ENCODE measurements around the gene A3GALT2. TPM values are rescaled to one million over a fixed set of nuclear protein-coding genes. Genes with fewer than 3 reads are reported as not detected.
A peak's percentile ranks its signal among the peaks of the same experiment; 100 is the strongest.
"Not testable (repeated sequence)": the region's sequence is repeated elsewhere in the genome, so short reads cannot be mapped to it uniquely, and the experiment has no call there.

The A3GALT2 gene
- total RNA-seq, 1 donor from 2014 or later = not detected

- peak overlapping the region in 1 of 3 donors; percentile 16 for H3K9ac ChIP-seq (ENCODE audit: low read depth in 1 of 3, low read length in 3 of 3)
- H3K27ac ChIP-seq (ENCODE audit: low read depth, low read length) = no peak overlapping the region
- peaks cover 0 to 4% (median 0%) of the 10 kb centered on the region in 3 donors for H3K4me1 ChIP-seq (ENCODE audit: control insufficient read depth in 3 of 3, insufficient read depth in 3 of 3, low read length in 3 of 3)
- H3K27me3 ChIP-seq (ENCODE audit: control insufficient read depth in 3 of 3, insufficient read depth in 3 of 3, low read length in 3 of 3) = no peaks in the 10 kb centered on the region
- H3K36me3 ChIP-seq (ENCODE audit: control insufficient read depth in 3 of 3, insufficient read depth in 3 of 3, low read length in 3 of 3) = peaks cover 24 to 30% (median 25%) of the 10 kb centered on the region in 3 donors
- no peaks in the 10 kb centered on the region for H3K9me3 ChIP-seq (ENCODE audit: control insufficient read depth in 3 of 3, low read length in 3 of 3)
- no peak overlapping the region for H3K4me3 ChIP-seq (ENCODE audit: low read length in 3 of 3)
These were observed 814 bp downstream of the A3GALT2 start for GRCh38 chr1:33319949-33320618.

GRCh38 chr1:33319186-33319948 lies 1.5 kb downstream of the A3GALT2 start:
- Histone ChIP-seq H3K9me3 (ENCODE audit: control insufficient read depth in 3 of 3, low read length in 3 of 3) (no peaks in the 10 kb centered on the region), H3K4me3 (ENCODE audit: low read length in 3 of 3) (no peak overlapping the region), H3K4me1 (ENCODE audit: control insufficient read depth in 3 of 3, insufficient read depth in 3 of 3, low read length in 3 of 3) (peaks cover 0 to 4% (median 0%) of the 10 kb centered on the region in 3 donors), H3K9ac (ENCODE audit: low read depth in 1 of 3, low read length in 3 of 3) (no peak overlapping the region), H3K27ac (ENCODE audit: low read depth, low read length) (no peak overlapping the region), H3K36me3 (ENCODE audit: control insufficient read depth in 3 of 3, insufficient read depth in 3 of 3, low read length in 3 of 3) (peaks cover 17 to 22% (median 18%) of the 10 kb centered on the region in 3 donors), H3K27me3 (ENCODE audit: control insufficient read depth in 3 of 3, insufficient read depth in 3 of 3, low read length in 3 of 3) (no peaks in the 10 kb centered on the region)

GRCh38 chr1:33317946-33318345 lies 3.0 kb downstream of the A3GALT2 start:
- Histone ChIP-seq H3K36me3 (ENCODE audit: control insufficient read depth in 3 of 3, insufficient read depth in 3 of 3, low read length in 3 of 3) (peaks cover 3 to 8% (median 4%) of the 10 kb centered on the region in 3 donors), H3K27ac (ENCODE audit: low read depth, low read length) (no peak overlapping the region), H3K4me3 (ENCODE audit: low read length in 3 of 3) (no peak overlapping the region), H3K9me3 (ENCODE audit: control insufficient read depth in 3 of 3, low read length in 3 of 3) (no peaks in the 10 kb centered on the region), H3K9ac (ENCODE audit: low read depth in 1 of 3, low read length in 3 of 3) (no peak overlapping the region), H3K27me3 (ENCODE audit: control insufficient read depth in 3 of 3, insufficient read depth in 3 of 3, low read length in 3 of 3) (no peaks in the 10 kb centered on the region), H3K4me1 (ENCODE audit: control insufficient read depth in 3 of 3, insufficient read depth in 3 of 3, low read length in 3 of 3) (peaks cover 0 to 1% (median 0%) of the 10 kb centered on the region in 3 donors)

- H3K9ac ChIP-seq (ENCODE audit: low read depth in 1 of 3, low read length in 3 of 3) = no peak overlapping the region
- H3K36me3 ChIP-seq (ENCODE audit: control insufficient read depth in 3 of 3, insufficient read depth in 3 of 3, low read length in 3 of 3) = peaks cover 0 to 3% (median 0%) of the 10 kb centered on the region in 3 donors
- no peaks in the 10 kb centered on the region for H3K27me3 ChIP-seq (ENCODE audit: control insufficient read depth in 3 of 3, insufficient read depth in 3 of 3, low read length in 3 of 3)
- H3K4me1 ChIP-seq (ENCODE audit: control insufficient read depth in 3 of 3, insufficient read depth in 3 of 3, low read length in 3 of 3) = no peaks in the 10 kb centered on the region
- no peak overlapping the region for H3K4me3 ChIP-seq (ENCODE audit: low read length in 3 of 3)
- no peak overlapping the region for H3K27ac ChIP-seq (ENCODE audit: low read depth, low read length)
- no peaks in the 10 kb centered on the region for H3K9me3 ChIP-seq (ENCODE audit: control insufficient read depth in 3 of 3, low read length in 3 of 3)
These were observed 3.5 kb downstream of the A3GALT2 start for GRCh38 chr1:33317354-33317753.

- no peak overlapping the region for H3K9ac ChIP-seq (ENCODE audit: low read depth in 1 of 3, low read length in 3 of 3)
- H3K4me3 ChIP-seq (ENCODE audit: low read length in 3 of 3) = no peak overlapping the region
- no peak overlapping the region for H3K27ac ChIP-seq (ENCODE audit: low read depth, low read length)
- H3K4me1 ChIP-seq (ENCODE audit: control insufficient read depth in 3 of 3, insufficient read depth in 3 of 3, low read length in 3 of 3) = no peaks in the 10 kb centered on the region
- no peaks in the 10 kb centered on the region for H3K27me3 ChIP-seq (ENCODE audit: control insufficient read depth in 3 of 3, insufficient read depth in 3 of 3, low read length in 3 of 3)
- H3K9me3 ChIP-seq (ENCODE audit: control insufficient read depth in 3 of 3, low read length in 3 of 3) = no peaks in the 10 kb centered on the region
- peaks cover 0 to 3% (median 0%) of the 10 kb centered on the region in 3 donors for H3K36me3 ChIP-seq (ENCODE audit: control insufficient read depth in 3 of 3, insufficient read depth in 3 of 3, low read length in 3 of 3)
These were observed 4.3 kb downstream of the A3GALT2 start for GRCh38 chr1:33316601-33317000.

- H3K9ac ChIP-seq (ENCODE audit: low read depth in 1 of 3, low read length in 3 of 3) = no peak overlapping the region
- no peaks in the 10 kb centered on the region for H3K9me3 ChIP-seq (ENCODE audit: control insufficient read depth in 3 of 3, low read length in 3 of 3)
- no peaks in the 10 kb centered on the region for H3K36me3 ChIP-seq (ENCODE audit: control insufficient read depth in 3 of 3, insufficient read depth in 3 of 3, low read length in 3 of 3)
- no peaks in the 10 kb centered on the region for H3K4me1 ChIP-seq (ENCODE audit: control insufficient read depth in 3 of 3, insufficient read depth in 3 of 3, low read length in 3 of 3)
- H3K27me3 ChIP-seq (ENCODE audit: control insufficient read depth in 3 of 3, insufficient read depth in 3 of 3, low read length in 3 of 3) = no peaks in the 10 kb centered on the region
- no peak overlapping the region for H3K4me3 ChIP-seq (ENCODE audit: low read length in 3 of 3)
- H3K27ac ChIP-seq (ENCODE audit: low read depth, low read length) = no peak overlapping the region
These were observed 6.5 kb downstream of the A3GALT2 start for GRCh38 chr1:33314416-33314815.

GRCh38 chr1:33312413-33312749 lies 8.5 kb downstream of the A3GALT2 start:
- H3K4me3 ChIP-seq (ENCODE audit: low read length in 3 of 3) = no peak overlapping the region
- no peaks in the 10 kb centered on the region for H3K27me3 ChIP-seq (ENCODE audit: control insufficient read depth in 3 of 3, insufficient read depth in 3 of 3, low read length in 3 of 3)
- no peaks in the 10 kb centered on the region for H3K9me3 ChIP-seq (ENCODE audit: control insufficient read depth in 3 of 3, low read length in 3 of 3)
- no peaks in the 10 kb centered on the region for H3K4me1 ChIP-seq (ENCODE audit: control insufficient read depth in 3 of 3, insufficient read depth in 3 of 3, low read length in 3 of 3)
- H3K36me3 ChIP-seq (ENCODE audit: control insufficient read depth in 3 of 3, insufficient read depth in 3 of 3, low read length in 3 of 3) = no peaks in the 10 kb centered on the region
- no peak overlapping the region for H3K27ac ChIP-seq (ENCODE audit: low read depth, low read length)
- no peak overlapping the region for H3K9ac ChIP-seq (ENCODE audit: low read depth in 1 of 3, low read length in 3 of 3)

GRCh38 chr1:33311706-33312412 lies 9.0 kb downstream of the A3GALT2 start:
- Histone ChIP-seq H3K36me3 (ENCODE audit: control insufficient read depth in 3 of 3, insufficient read depth in 3 of 3, low read length in 3 of 3) (no peaks in the 10 kb centered on the region), H3K9ac (ENCODE audit: low read depth in 1 of 3, low read length in 3 of 3) (no peak overlapping the region), H3K9me3 (ENCODE audit: control insufficient read depth in 3 of 3, low read length in 3 of 3) (no peaks in the 10 kb centered on the region)

GRCh38 chr1:33310702-33311101 lies 10.2 kb downstream of the A3GALT2 start:
- H3K4me3 ChIP-seq (ENCODE audit: low read length in 3 of 3) = no peak overlapping the region
- H3K36me3 ChIP-seq (ENCODE audit: control insufficient read depth in 3 of 3, insufficient read depth in 3 of 3, low read length in 3 of 3) = no peaks in the 10 kb centered on the region
- H3K9ac ChIP-seq (ENCODE audit: low read depth in 1 of 3, low read length in 3 of 3) = no peak overlapping the region
- peaks cover 4 to 11% (median 5%) of the 10 kb centered on the region in 3 donors for H3K27me3 ChIP-seq (ENCODE audit: control insufficient read depth in 3 of 3, insufficient read depth in 3 of 3, low read length in 3 of 3)
- no peaks in the 10 kb centered on the region for H3K9me3 ChIP-seq (ENCODE audit: control insufficient read depth in 3 of 3, low read length in 3 of 3)
- peaks cover 4 to 8% (median 5%) of the 10 kb centered on the region in 3 donors for H3K4me1 ChIP-seq (ENCODE audit: control insufficient read depth in 3 of 3, insufficient read depth in 3 of 3, low read length in 3 of 3)
- H3K27ac ChIP-seq (ENCODE audit: low read depth, low read length) = no peak overlapping the region

More at GRCh38 chr1:33311706-33312412, 9.0 kb downstream of the A3GALT2 start:
- no peak overlapping the region for H3K4me3 ChIP-seq (ENCODE audit: low read length in 3 of 3)
- H3K27ac ChIP-seq (ENCODE audit: low read depth, low read length) = no peak overlapping the region
- H3K27me3 ChIP-seq (ENCODE audit: control insufficient read depth in 3 of 3, insufficient read depth in 3 of 3, low read length in 3 of 3) = peaks cover 3 to 4% (median 3%) of the 10 kb centered on the region in 3 donors
- peaks cover 2 to 4% (median 3%) of the 10 kb centered on the region in 3 donors for H3K4me1 ChIP-seq (ENCODE audit: control insufficient read depth in 3 of 3, insufficient read depth in 3 of 3, low read length in 3 of 3)

- not testable (repeated sequence) for H3K9ac ChIP-seq (ENCODE audit: low read depth in 1 of 3, low read length in 3 of 3)
These were observed 11.5 kb downstream of the A3GALT2 start for GRCh38 chr1:33309351-33309750.

More at GRCh38 chr1:33309351-33309750, 11.5 kb downstream of the A3GALT2 start:
- H3K27ac ChIP-seq (ENCODE audit: low read depth, low read length); H3K9me3 ChIP-seq (ENCODE audit: control insufficient read depth in 3 of 3, low read length in 3 of 3); H3K4me1 ChIP-seq (ENCODE audit: control insufficient read depth in 3 of 3, insufficient read depth in 3 of 3, low read length in 3 of 3); H3K36me3 ChIP-seq (ENCODE audit: control insufficient read depth in 3 of 3, insufficient read depth in 3 of 3, low read length in 3 of 3); H3K4me3 ChIP-seq (ENCODE audit: low read length in 3 of 3): not testable (repeated sequence)
- H3K27me3 ChIP-seq (ENCODE audit: control insufficient read depth in 3 of 3, insufficient read depth in 3 of 3, low read length in 3 of 3) = peaks cover 4 to 14% (median 5%) of the 10 kb centered on the region in 3 donors
